TTC549 (cell line): ENCODE measurements around the gene MYL12B.

Experiments used
- FAIRE-seq: peaks from 2 replicates; lab custom pipeline; 2012; peaks lifted over from hg19 to GRCh38; lab: Jason Lieb, UNC

The MYL12B gene

DNA sequence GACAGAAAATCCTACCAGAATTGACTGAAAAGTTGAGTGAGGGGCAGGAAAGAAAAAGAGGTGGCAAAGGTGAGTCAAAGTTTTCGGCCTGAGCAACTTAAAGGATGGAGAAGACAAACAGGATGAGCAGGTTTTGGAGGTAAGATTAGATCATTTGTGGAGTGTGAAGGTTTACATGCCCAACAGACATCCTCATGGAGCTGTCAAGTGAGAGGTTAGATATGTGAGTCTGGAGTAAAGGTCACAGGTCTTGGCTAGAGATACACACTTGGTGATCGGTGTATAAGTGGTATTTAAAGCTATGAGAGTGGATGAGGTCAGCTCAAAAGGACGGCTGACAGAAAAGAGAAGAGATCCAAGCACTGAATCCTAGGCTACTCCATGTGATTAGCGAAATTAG lies 25.5 kb upstream of the MYL12B start:
- no peak for FAIRE-seq

DNA sequence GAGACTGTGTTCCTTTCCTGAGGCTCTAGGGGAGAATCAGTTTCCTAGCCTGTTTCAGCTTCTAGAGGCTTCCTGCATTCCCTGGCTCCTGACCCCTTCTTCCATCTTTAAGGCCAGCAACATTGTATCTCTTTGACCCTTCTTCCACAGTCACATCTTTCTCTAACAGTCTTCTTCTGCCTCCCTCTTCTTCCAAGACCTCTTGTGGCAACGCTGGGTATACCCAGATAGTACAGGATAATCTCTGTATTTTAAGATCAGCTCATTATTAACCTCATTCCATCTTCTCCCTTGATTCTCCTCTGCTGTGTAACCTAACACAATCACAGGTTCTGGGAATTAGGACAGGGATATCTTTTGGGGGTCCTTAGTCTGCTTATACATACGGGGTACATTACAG lies 23.2 kb upstream of the MYL12B start:
- FAIRE-seq, result no peak

DNA sequence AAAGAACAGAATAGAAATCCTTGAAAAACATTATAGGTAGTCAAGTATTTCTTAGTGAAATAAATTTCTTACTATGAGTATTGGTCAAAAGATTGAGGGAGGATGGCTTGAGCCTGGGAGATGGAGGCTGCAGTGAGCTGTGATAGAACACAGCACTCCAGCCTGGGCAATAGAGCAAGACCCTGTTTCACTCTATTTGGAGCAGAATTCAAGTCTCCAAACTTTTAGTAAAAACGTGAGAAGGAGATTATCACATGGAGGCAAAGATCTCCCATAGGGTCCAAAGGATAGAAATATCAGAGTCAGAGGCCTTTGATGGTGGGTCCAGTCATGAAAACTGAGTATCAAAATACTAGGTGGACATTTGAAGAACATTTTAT lies 16.8 kb upstream of the MYL12B start:
- no peak for FAIRE-seq

- FAIRE-seq, result no peak
Observed at GRCh38 chr18:3245853-3246634, 15.9 kb upstream of the MYL12B start.

DNA sequence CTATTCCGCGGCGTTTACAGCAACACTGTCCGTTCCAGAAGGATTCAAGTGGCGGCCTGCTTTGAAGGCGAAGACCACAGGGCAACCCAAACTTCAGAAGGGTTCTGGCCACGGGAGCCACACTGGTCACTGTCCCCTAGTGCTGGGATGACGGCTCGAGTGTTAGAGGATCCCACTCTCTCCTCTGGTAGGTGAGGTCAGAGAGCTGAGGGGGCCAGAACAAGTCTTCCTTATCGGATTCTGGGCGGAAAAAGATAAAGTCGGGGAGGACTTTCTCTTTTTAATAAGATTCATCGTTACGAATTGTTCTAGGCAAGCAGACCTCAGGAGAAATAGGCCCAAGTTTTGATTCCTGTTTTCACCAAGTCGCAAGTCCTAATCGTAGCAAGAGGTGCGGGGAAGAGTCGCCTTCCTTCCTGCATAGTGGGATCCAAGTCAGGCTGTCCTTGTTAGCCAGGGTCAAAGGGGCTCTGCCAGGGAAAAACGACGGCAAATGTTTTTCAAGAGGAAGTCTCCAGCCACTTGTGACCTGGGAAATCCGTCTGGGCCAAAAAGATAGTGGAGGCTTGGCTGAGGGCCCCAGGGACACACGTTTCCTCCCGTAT lies 15.2 kb upstream of the MYL12B start:
- FAIRE-seq, result no peak

- FAIRE-seq, result peak; percentile 80
Observed at GRCh38 chr18:3247240-3248061, 14.5 kb upstream of the MYL12B start, which contains the start of gene MYL12A. Gene MYL12A (plus strand): TSS chr18:3247801. CDS start chr18:3253248, 5,447 bp downstream.

DNA sequence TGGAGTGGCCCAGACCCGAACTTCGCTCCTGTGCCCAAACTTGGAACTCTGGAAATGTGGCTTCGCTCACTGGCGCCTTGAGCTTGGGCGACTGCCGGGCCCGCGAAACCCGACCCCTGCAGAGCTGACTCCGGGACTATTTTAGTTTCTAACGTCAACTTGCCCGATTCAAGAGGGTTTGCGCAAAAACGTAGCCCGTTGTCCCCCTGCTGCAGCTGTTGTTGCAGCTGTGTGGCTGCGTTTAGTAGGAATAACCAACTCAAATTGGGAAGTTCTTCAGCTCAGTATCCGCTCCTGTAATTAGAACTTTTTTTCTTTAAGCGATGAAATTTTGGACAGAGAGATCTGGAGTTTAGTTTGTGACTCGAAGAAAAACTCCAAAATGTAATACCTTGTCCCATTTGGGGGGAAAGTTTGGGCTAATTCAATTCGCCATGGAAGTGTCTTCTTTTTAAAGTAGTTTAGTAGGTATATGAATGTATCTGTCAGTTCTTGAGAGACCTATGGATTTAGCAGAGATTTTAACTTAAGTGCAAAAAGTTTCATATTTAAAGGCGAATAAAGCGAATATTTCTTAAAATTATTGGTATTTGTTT lies 13.8 kb upstream of the MYL12B start:
- no peak for FAIRE-seq

DNA sequence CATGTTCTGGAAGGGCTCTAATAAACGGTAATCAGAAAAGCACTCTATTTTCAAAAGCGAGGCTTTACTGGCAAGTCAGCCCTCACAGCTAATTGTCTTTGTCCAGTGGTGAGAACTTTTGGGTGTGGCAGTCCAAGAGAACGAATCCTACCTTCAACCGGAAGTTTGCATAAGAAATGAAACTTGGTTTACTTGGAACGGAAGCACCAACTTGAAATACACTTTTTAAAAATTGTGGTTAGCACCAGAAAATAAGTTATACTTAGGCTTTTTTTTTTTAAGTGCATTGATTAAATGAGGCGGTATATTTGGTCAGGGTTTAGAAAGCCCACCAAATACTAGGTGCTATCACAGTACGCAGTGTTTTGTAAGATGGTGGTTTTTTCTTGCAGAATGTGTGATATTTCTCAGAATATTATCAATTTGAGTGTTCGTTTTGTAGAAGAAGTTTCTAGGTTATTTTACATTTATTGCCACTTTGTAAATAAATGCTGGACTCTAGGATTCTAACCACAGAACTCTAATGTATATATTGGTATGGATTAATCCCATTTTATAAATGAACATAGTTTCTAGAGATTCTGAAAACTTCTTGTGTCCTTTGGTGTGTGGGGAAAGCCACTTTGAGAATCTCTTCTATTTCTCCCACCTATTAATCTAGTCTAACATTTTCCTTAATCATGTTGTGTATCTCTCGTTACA lies 13.1 kb upstream of the MYL12B start:
- no peak for FAIRE-seq

- FAIRE-seq, result no peak
Observed at GRCh38 chr18:3250237-3251107, 11.5 kb upstream of the MYL12B start.

- FAIRE-seq, result no peak
Observed at GRCh38 chr18:3251249-3251962, 10.5 kb upstream of the MYL12B start.

- FAIRE-seq, result no peak
Observed at GRCh38 chr18:3251963-3252277, 10.0 kb upstream of the MYL12B start.

DNA sequence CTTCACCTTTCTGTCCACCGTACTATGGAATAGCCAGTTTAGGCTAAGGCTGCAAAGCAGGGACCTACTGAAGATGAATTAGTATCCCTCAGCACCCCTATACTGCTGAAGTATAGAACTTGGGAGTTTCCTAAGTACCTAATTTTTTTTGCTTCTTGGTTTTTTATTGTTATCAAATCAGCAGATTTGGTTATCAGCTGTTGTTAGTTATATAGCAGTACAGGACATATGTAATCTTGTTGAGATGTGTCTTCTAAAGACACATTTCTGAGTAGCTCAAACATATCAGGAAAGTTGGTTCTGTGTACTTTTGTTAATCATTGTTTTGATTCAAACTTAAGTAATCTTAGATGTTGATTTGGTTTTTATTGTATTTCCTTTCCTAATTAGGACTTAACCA lies 9.1 kb upstream of the MYL12B start:
- FAIRE-seq, result no peak

GRCh38 chr18:3254725-3255124 lies 7.2 kb upstream of the MYL12B start:
- FAIRE-seq, result no peak

DNA sequence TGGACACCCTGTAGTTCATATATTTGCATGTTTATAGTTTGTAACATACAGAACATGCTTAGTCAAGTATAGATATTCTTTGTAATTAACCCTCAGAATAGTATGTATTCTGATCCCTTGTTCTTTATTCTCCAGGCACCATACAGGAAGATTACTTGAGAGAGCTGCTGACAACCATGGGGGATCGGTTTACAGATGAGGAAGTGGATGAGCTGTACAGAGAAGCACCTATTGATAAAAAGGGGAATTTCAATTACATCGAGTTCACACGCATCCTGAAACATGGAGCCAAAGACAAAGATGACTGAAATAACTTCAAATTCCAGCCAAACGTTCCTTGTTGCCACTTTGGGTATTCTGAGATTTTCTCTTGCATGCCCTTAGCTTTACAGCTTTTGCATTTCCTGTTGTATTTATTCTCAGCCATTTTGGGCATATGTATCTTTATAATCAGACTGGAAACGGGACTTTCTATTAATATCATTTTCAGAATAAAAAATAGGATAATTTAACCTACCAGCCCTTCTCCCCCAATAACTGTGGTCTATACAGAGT lies 6.2 kb upstream of the MYL12B start:
- no peak for FAIRE-seq

DNA sequence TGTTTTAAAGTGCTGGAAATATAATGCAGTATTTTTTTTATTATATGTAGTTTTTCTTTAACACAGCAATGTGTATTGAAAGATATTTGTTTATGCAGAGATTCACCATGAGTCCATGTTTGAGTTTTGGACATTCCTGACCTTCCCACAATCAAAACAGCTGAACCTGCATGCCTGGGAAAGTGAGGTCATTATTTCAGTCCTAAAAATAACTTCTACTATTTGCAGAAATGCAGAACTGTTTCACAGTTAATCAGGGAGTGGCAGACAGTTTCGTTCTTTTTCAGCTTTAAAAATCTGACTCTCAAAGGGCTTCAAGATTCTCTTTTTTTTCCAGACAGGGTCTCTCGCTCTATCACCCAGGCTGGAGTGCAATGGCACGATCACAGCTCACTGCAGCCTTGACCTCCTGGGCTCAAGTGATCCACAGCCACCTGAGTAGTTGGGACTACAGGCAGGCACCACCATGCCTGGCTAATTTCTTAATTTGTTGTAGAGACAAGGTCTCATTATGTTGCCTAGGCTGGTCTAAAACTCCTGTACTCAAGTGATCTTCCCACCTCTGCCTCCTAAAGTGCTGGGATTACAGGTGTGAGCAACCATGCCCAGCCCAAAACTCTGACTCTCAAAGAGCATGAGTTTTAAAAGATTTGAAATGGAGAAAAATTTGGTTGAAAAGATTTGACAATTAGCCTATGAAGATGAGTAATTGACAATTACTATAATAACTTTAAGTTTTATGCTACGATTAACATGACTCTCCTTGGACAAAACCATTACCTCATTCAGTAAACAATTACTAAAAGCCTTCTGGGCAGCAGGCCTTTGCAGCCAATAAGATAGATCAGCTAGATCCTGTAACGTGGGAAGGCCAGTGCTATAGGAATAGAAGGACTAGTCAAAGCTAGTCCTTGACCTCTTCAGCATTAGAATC lies 5.0 kb upstream of the MYL12B start:
- no peak for FAIRE-seq

- FAIRE-seq, result no peak
Observed at GRCh38 chr18:3257627-3258120, 4.3 kb upstream of the MYL12B start.

DNA sequence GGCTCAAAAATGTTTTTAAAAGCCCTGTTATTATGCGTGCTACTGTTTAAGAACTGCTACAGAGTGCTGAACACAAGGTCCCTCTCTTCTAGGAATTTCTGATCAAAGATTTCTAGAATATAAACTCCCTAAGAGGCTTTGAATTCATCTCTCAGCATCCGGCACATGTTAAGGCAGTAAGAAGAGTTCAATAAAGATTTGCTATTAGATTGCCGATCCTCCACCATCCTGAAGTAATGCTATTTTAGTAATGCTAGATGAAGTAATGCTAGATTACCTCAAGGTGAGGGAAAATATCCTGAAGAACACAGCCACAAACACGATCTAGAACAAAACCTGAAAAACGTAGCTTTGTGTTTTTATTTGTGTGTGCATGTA lies 949 bp upstream of the MYL12B start:
- FAIRE-seq, result no peak

DNA sequence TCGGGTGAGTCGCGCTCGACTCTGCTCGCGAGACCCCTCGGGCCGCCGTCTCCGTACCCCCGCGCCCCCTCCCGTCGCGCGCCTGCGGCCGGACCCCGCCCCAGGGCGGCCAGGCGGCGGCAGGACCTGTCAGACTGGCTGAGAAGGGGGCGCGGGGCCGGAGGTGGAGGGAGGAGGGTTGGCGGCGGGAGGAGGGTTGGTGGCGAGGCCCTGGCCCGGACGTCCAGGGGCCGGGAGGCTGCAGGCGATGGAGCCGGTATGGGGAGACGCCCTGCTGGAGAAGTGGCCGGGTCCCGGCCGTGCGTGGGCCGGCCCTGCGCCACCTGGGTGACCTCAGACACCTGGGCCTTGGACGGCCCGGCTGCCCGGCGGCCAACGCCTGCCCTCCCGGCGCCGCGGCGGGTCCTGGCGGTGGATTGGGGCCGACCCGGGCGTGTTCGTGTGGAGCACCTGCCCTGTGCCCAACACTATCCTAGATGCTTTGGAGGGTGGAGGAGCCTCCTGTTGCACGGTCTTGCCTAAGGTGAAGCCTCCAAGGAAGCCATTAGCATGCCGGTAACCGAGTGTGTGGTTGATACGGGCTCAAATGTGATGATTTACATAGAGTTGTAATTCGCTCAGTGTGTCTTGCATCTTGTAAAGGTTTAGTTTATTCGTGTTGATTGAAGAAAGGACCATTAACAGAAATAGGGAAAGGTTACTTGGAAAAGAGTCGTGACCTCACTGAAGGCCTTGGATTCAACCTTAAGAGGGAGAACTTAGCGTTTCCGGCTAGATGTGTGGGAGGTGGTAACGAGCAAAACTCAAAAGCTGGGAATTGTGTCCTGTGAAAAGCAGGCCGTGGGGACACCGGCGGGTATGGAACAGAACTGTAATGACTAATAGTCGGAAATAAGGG lies 550 bp downstream of the MYL12B start:
- no peak for FAIRE-seq
